Muscle of leg (tissue), 11 donors: ENCODE measurements around the gene NKX6-2. TPM values are rescaled to one million over a fixed set of nuclear protein-coding genes. Genes with fewer than 3 reads are reported as not detected.

Experiments
- DNase-seq: peaks from one replicate; pipeline ENCODE4 v3.0.0; 2013
- H3K27ac ChIP-seq: one replicate; pipeline ENCODE4 v1.5.1; 2013; ENCODE audit warnings: mild to moderate bottlenecking, low read length, control low read depth
- H3K27me3 ChIP-seq: one replicate; pipeline ENCODE4 v1.6.1; 2013; ENCODE audit warnings: low read length; ENCODE audit not compliant: control insufficient read depth, insufficient read depth
- H3K36me3 ChIP-seq: one replicate; pipeline ENCODE4 v1.6.1; 2013; ENCODE audit warnings: low read length; ENCODE audit not compliant: control insufficient read depth, insufficient read depth
- H3K4me1 ChIP-seq: one replicate; pipeline ENCODE4 v1.6.1; 2013; ENCODE audit warnings: low read length; ENCODE audit not compliant: control insufficient read depth, insufficient read depth
- H3K4me3 ChIP-seq: one replicate; pipeline ENCODE4 v1.5.1; 2013; ENCODE audit warnings: low read length, control low read depth
- H3K9me3 ChIP-seq: replicated peaks from 2 replicates; pipeline ENCODE4 v1.6.1; 2013; ENCODE audit warnings: low read depth, low read length; ENCODE audit not compliant: control insufficient read depth
- WGBS: methylation state at CpG from one replicate; pipeline ENCODE4 v1.1.5; 2013; ENCODE audit warnings: missing lambda C conversion rate; ENCODE audit not compliant: insufficient coverage; 5-methylcytosine and 5-hydroxymethylcytosine counted together
- polyA plus RNA-seq, 8 donors: library from polyadenylated mRNA; unstranded; fragments of 120-200 nt; gene quantifications; one replicate each; pipeline versions ENCODE4 v1.2.1 to v1.2.3, GENCODE V29; 2013; ENCODE audit warnings: inconsistent platforms in 1 of 8, low replicate concordance in 1 of 8; ENCODE audit not compliant: insufficient read length in 8 of 8, insufficient read depth in 1 of 8
- total RNA-seq: library from RNA; stranded (reverse); fragments of 120-200 nt; gene quantifications from one replicate; pipeline ENCODE4 v1.2.4, GENCODE V29; 2013

Gene NKX6-2
- total and polyA plus RNA-seq, 9 donors, result 4.6 to 15.5 (median 7.0) TPM; not detected in 1

DNA sequence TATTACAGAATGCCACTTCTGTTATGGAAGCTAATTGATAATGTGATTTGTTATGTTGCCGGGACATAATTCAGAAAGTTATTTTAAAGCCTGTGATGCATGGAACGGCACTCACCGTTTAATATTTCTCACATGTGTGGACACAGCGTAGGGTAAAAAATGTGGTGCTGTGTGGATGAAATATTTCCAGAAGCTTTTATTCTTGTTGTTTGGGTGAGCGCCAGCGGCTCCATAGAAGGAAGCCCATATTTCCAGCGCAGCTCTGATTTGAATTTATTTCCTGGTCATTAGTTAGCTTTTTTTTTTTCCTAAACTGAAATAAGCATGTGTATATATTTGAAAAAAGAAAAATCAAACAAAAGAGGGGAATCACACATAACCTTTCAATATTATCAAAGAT is 20.2 kb upstream of the NKX6-2 start:
- H3K9me3 ChIP-seq, result peaks cover 6% of the 10 kb centered on the region
- no peak overlapping the region for H3K4me3 ChIP-seq
- H3K27me3 ChIP-seq, result peaks cover 40% of the 10 kb centered on the region
- no peaks in the 10 kb centered on the region for H3K36me3 ChIP-seq
- peak; percentile 53 for DNase-seq
- H3K4me1 ChIP-seq, result no peaks in the 10 kb centered on the region
- 40% methylated on average over 1 of the region's 7 CpGs for WGBS
- H3K27ac ChIP-seq, result no peak overlapping the region

DNA sequence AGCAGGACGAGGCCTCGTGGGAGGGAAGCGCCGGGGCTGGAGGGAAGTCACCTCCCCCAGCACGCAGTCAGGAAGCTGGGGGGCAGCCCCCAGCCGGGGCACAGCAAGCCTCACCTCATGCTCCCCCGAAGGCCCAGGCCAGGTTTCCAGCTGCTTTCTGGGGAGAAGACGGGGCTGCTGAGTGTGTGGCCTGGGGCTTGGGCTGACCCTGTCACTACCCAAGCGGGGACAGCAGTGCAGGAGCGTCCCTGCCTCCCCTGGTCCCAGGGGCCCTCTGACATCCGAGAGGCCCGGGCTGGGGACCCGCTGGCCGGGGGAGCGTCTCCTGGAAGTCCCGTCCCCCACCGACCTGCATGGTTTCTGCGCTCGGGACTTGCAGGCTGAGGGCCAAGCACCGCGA is 19.7 kb upstream of the NKX6-2 start:
- no peak overlapping the region for H3K4me3 ChIP-seq
- no peak for DNase-seq
- no peak overlapping the region for H3K27ac ChIP-seq
- peaks cover 6% of the 10 kb centered on the region for H3K9me3 ChIP-seq
- H3K27me3 ChIP-seq, result peaks cover 40% of the 10 kb centered on the region
- H3K4me1 ChIP-seq, result no peaks in the 10 kb centered on the region
- H3K36me3 ChIP-seq, result no peaks in the 10 kb centered on the region
- 19% methylated on average over 12 of the region's 21 CpGs for WGBS

DNA sequence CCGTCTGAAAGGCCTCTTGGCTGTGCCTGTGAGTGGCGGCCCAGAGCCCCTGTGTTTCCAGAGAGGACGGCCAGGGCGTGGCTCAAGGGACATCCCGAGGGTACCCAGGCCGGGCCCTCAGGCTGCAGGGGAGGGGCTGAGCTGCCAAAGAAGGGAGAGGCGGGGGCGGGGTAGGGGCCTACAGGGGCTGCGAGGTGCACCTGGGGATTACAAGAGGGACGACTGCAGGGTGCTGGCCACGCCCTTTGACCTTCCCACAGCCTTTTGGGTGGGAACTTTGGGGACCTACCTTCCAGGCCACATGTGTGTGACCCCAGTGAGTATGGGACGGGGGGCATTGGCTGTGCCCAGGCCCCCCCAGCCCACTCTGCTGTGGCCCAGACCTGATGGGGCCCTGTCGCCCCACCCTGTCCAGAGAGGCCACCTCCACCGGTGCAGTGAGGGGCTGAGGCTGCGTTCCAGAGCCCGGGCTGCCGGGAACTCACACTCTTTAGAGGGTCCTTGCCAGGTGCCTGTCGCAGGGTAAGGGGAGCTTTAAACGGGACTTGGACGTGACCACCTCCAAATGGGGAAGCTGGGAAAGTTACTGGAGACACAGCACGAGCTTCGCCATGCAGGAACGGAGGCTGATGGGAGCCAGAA is 19.0 kb upstream of the NKX6-2 start:
- peaks cover 35% of the 10 kb centered on the region for H3K27me3 ChIP-seq
- H3K4me3 ChIP-seq, result no peak overlapping the region
- no peaks in the 10 kb centered on the region for H3K4me1 ChIP-seq
- DNase-seq, result no peak
- no peaks in the 10 kb centered on the region for H3K36me3 ChIP-seq
- no peak overlapping the region for H3K27ac ChIP-seq
- WGBS, result 63% methylated on average over 18 of the region's 23 CpGs
- peaks cover 6% of the 10 kb centered on the region for H3K9me3 ChIP-seq

DNA sequence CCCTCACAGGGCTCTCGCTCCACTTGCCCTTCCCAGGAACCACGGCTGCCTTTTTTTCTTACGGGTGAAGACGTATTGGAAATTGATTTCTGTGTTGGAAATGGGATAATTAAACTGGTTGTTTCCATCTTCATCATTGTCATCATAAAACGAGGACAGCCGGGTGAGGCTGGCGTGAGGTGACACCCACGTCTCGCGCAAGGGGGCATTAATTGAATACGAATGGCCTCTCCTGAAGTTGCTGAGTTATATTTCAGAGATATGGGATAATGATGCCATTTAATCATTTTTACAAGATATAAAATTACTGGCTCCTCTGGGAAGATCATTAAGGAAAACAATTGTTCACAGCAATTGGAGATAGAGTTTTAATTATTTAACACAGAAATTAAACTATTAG is 18.3 kb upstream of the NKX6-2 start:
- no peaks in the 10 kb centered on the region for H3K4me1 ChIP-seq
- H3K27ac ChIP-seq, result no peak overlapping the region
- peaks cover 6% of the 10 kb centered on the region for H3K9me3 ChIP-seq
- peaks cover 32% of the 10 kb centered on the region for H3K27me3 ChIP-seq
- H3K36me3 ChIP-seq, result no peaks in the 10 kb centered on the region
- no peak overlapping the region for H3K4me3 ChIP-seq
- whole genome bisulfite sequencing, result no CpG with 5 or more reads among the region's 11 CpGs
- DNase-seq, result no peak

DNA sequence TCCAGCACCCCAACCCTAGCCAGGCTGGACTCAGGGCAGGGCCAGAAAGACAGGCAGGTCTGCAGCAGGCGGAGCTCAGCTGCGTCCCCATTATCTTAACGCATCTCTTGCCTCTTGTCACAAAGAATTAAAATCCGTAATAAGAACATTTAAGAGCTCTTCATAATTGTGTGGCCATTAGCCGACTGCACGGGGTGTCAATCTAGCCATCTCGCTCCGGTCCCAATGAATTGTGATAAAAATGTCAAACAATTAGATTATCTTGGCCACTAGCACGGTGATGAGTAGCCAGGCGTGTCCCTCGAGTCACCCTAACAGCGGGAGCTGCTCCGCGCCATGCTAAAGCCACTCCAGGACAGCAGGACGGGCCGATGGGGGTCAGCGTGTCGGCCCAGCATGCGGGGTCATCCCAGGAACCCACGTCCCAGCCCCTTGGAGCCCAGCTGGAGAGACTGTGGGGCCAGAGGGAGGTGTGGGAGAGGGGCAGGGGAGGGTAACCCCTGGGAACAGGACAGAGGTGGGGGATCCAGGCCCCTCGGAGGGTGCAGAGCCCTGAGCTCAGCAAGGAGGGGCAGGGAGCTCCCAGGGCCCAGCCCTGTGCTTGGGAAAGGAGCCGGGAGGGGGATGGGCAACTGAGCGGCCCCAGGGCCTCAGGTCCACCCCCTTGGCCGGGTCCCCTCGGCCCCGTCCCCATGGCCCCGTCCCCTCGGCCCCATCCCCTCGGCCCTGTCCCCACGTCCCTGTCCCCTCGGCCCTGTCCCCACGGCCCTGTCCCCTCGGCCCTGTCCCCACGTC is 17.7 kb upstream of the NKX6-2 start:
- WGBS, result 81% methylated on average over 31 of the region's 34 CpGs
- no peak for DNase-seq

DNA sequence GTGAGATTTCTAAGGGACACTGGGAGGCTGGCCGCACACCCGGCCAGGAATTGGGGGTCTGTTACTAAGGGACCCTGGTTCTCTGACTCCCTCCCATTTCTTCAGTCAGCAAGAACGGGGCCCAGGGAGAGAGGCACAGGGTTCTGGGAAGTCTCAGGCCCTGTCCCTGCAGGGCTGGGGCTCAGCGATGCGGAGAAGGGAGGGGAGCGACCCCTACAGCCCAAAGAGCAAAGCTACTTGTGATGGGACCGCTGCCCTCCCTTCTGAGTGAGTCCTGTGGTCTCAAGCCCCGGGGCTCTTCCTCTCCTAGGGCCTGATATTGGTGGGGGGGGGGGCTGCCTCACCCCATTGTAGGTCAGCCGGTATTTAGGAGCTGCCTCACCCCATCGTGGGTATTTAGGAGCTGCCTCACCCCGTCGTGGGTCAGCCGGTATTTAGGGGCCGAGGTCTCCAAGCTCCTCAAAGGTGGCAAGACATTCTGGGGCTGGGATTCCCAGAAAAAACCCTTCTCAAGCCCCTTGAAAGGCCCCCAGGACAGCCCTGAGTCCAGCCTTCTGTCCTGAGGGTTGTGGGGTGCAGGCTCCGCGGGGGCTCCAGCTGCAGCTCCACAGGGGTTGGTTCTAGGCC is 16.9 kb upstream of the NKX6-2 start:
- no peak overlapping the region for H3K27ac ChIP-seq
- no peaks in the 10 kb centered on the region for H3K4me1 ChIP-seq
- H3K4me3 ChIP-seq, result no peak overlapping the region
- 86% methylated on average over 4 of the region's 16 CpGs for WGBS
- peaks cover 23% of the 10 kb centered on the region for H3K27me3 ChIP-seq
- H3K36me3 ChIP-seq, result no peaks in the 10 kb centered on the region
- no peak for DNase-seq
- peaks cover 6% of the 10 kb centered on the region for H3K9me3 ChIP-seq

More for the DNA sequence above, 17.7 kb upstream of the NKX6-2 start:
- peaks cover 6% of the 10 kb centered on the region for H3K9me3 ChIP-seq
- no peak overlapping the region for H3K27ac ChIP-seq
- no peaks in the 10 kb centered on the region for H3K36me3 ChIP-seq
- H3K4me3 ChIP-seq, result no peak overlapping the region
- H3K27me3 ChIP-seq, result peaks cover 30% of the 10 kb centered on the region
- no peaks in the 10 kb centered on the region for H3K4me1 ChIP-seq

DNA sequence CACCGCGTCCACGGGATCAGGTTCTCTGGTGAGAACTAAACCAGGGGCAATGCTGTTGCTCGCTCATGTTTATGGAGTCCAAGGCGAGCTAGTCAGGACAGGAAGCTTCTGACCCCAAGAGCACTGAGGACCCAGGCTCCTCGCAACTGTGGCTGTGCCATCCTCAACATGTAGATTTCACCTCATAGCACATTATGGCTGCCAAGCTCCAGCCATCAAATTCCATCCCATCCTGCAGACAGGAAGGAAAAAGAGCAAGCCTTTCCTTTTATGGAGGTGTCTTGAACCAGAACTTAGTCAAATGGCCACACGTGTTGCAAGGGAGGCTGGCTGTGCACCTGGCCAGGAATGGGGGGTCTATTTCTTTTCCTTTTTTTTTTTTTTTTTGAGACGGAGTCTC is 16.1 kb upstream of the NKX6-2 start:
- DNase-seq, result no peak
- H3K27me3 ChIP-seq, result peaks cover 23% of the 10 kb centered on the region
- WGBS, result 93% methylated on average over 5 of the region's 8 CpGs
- no peak overlapping the region for H3K4me3 ChIP-seq
- peaks cover 6% of the 10 kb centered on the region for H3K9me3 ChIP-seq
- no peak overlapping the region for H3K27ac ChIP-seq
- no peaks in the 10 kb centered on the region for H3K36me3 ChIP-seq
- no peaks in the 10 kb centered on the region for H3K4me1 ChIP-seq

DNA sequence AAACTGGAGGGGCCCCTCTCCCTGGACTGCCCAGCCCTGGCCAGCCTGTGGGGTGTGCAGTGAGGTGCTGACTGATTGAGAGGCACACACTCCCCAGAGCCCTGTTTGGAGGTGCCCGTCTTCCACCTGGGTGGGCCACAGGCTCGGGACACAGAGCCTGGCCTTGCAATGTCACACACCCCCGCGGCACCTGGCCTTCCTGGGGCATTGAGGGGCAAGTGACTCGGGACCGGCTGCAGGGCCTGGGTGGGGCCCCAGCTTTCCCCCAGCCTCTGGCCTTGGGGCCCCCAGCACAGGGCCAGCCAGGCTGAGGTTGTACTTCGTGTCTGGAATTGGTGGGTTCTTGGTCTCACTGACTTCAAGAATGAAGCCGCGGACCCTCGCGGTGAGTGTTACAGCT is 13.9 kb upstream of the NKX6-2 start:
- Histone ChIP-seq H3K4me1 (no peaks in the 10 kb centered on the region), H3K9me3 (peaks cover 6% of the 10 kb centered on the region), H3K36me3 (no peaks in the 10 kb centered on the region), H3K4me3 (no peak overlapping the region), H3K27ac (no peak overlapping the region), H3K27me3 (peaks cover 24% of the 10 kb centered on the region)
- 63% methylated on average over 2 of the region's 11 CpGs for WGBS
- no peak for DNase-seq

DNA sequence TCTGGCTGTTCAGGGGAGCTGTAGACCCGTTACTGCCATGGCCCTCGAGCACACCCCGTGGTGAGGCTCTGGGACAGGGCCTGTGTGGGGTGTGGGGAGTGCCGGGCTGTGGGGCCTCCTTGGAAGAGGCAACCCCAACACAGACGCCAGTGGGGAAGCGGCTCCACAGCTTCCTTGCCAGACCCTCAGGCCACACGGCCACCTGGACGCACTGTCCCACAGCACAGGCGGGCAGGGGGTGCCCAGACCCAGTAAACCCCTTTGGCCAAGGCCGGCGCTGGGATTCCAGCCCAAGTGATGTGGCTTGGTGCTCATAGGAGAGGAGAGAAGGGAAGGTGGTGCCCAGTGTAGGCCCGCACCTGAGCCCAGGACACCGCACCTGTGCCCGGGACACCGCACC is 12.9 kb upstream of the NKX6-2 start:
- Histone ChIP-seq H3K27ac (no peak overlapping the region), H3K9me3 (peaks cover 6% of the 10 kb centered on the region), H3K27me3 (peaks cover 27% of the 10 kb centered on the region), H3K4me3 (no peak overlapping the region), H3K4me1 (peaks cover 2% of the 10 kb centered on the region), H3K36me3 (no peaks in the 10 kb centered on the region)
- DNase-seq, result no peak
- 87% methylated on average over 8 of the region's 15 CpGs for WGBS

DNA sequence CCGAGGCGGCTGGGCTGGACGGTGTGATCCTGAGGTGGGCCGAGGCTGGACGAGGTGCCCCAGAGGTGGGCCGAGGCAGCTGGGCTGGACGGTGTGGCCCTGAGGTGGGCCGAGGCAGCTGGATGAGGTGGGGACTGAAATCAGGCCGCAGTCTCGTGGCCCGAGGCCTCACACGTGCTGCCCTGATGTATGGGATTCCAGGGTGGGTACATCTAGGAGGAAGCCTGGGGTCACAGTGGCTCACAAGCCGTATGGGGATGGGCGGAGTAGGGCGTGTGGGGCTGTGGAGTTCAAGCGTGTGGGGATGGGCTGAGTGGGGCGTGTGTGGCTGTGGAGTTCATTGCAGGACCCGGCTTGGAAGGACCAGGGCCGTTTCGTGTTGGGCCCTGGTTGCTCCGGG is 12.5 kb upstream of the NKX6-2 start:
- H3K27ac ChIP-seq, result no peak overlapping the region
- no peaks in the 10 kb centered on the region for H3K36me3 ChIP-seq
- WGBS, result 83% methylated on average over 21 of the region's 21 CpGs
- peaks cover 6% of the 10 kb centered on the region for H3K9me3 ChIP-seq
- no peak for DNase-seq
- H3K4me1 ChIP-seq, result peaks cover 7% of the 10 kb centered on the region
- H3K4me3 ChIP-seq, result no peak overlapping the region
- H3K27me3 ChIP-seq, result peaks cover 29% of the 10 kb centered on the region
